HG03521 (cell line): ENCODE measurements around the gene SLC22A12.

Source experiments
- ATAC-seq: cut with Tn5 transposase; IDR thresholded peaks from one replicate; pipeline ENCODE4 v1.9.1; 2021; ENCODE audit warnings: mild to moderate bottlenecking, moderate library complexity; ENCODE audit not compliant: unreplicated experiment

Gene SLC22A12

GRCh38 chr11:64621283-64622019, 30.4 kb downstream of the SLC22A12 start:
- no peak for ATAC-seq

DNA sequence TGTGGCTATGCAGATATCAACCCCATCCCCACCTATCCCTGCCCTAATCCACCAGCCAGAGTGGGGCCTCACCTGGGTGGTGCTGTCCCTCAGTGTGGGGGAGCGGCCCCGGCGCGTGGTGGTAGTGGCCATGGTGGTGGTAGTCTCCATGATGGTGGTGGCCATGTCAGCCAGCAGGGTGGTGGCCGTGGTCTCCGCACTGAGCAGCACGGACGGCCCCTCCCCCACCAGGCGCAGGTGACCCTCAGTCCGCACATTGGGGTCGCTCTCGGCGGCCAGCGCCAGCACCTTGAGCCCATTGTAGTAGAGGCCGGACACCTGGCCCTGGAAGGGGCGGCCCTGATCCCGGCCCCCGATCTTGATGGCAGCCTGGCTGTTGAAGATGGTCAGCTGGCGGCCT, 31.7 kb downstream of the SLC22A12 start:
- no peak for ATAC-seq

GRCh38 chr11:64624883-64625481, 34.0 kb downstream of the SLC22A12 start:
- no peak for ATAC-seq

GRCh38 chr11:64626637-64627036, 35.6 kb downstream of the SLC22A12 start:
- no peak for ATAC-seq

DNA sequence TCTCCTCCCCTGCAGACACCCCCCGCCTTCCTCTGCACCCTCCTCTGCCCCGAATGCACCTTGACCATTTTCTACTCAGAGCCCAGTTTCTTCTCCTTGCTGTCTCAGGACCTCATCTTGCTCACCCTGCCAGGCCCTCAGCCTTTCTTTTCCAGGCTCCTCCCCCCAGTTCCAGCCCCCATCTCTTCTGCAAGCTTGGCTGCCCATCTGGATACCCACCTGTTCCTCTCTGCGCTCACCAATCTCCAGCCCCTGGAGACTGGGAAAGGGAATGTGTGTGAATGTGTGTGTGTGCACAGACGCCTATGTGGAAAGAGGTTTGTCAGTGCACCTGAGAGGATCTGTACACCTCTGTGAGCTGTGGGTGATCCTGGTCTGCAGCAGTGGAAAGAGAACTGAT, 36.4 kb downstream of the SLC22A12 start:
- ATAC-seq: no peak

- no peak for ATAC-seq
These were observed 37.6 kb downstream of the SLC22A12 start for GRCh38 chr11:64628596-64628995.

GRCh38 chr11:64629103-64629502, 38.1 kb downstream of the SLC22A12 start:
- ATAC-seq: no peak

- ATAC-seq: no peak
These were observed 39.0 kb downstream of the SLC22A12 start for GRCh38 chr11:64629796-64630562.

DNA sequence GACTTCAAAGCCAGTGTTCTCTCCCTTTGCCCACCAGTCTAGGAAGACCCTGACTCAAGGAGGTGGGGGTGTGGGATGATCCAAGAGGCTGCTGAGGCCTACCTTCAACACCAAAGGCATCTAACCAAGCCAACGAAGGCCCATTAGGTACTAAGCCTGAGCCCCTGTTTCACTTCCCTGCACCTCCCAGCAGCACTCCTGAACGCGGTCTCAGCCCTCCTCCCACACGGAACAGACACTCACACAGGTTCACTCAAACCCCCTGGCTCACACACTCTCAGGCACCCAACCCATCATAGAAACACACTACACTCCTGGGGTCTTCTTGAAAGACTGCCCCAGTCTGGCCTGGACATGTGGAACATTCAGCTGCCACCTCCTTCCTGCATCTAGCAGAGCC, 40.7 kb downstream of the SLC22A12 start:
- ATAC-seq: no peak

DNA sequence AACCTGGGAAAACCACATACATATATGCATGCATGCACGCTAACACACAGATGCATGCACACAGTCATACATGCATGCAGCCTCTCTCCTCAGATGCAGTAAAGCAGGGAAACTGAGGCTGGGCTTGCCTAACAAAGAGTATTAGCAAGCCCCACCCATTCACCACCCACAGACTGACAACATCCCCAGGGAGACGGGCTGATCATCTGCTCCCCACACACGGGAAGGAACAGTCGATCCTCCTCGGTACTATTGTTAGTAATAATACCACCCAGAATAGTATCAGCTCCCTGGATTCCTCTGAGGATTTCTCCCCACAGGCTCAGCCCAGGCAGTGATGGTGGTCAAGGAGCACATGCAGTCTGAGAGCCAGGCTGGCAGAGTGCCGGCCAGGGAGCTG, 41.2 kb downstream of the SLC22A12 start:
- ATAC-seq: no peak

DNA sequence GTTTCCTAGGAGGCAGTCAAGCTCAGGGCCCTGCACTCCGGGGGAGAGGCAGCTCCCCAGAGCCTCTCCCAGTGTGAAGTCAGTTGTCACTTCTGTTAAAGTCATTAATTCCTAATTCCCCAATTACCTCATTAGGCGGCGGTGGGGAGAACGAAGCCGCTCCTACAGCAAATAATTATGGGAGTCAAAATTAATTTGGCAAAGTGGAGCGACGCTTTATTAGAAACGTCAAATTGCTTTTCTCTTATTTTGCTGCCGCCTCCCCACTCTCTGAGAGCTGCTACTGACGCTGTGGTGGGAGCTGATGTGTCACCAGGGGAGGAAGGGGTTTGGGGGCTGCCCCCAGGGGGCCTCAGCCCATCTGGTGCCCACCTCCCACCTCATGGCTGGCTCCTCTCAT, 41.6 kb downstream of the SLC22A12 start:
- no peak for ATAC-seq

- ATAC-seq: no peak
These were observed 42.6 kb downstream of the SLC22A12 start for GRCh38 chr11:64633555-64634159.

- no peak for ATAC-seq
These were observed 46.5 kb downstream of the SLC22A12 start for GRCh38 chr11:64637334-64638017.

GRCh38 chr11:64638018-64638665, 47.1 kb downstream of the SLC22A12 start:
- no peak for ATAC-seq

GRCh38 chr11:64638829-64639228, 47.8 kb downstream of the SLC22A12 start:
- ATAC-seq: no peak

GRCh38 chr11:64639885-64640284, 48.9 kb downstream of the SLC22A12 start:
- no peak for ATAC-seq

DNA sequence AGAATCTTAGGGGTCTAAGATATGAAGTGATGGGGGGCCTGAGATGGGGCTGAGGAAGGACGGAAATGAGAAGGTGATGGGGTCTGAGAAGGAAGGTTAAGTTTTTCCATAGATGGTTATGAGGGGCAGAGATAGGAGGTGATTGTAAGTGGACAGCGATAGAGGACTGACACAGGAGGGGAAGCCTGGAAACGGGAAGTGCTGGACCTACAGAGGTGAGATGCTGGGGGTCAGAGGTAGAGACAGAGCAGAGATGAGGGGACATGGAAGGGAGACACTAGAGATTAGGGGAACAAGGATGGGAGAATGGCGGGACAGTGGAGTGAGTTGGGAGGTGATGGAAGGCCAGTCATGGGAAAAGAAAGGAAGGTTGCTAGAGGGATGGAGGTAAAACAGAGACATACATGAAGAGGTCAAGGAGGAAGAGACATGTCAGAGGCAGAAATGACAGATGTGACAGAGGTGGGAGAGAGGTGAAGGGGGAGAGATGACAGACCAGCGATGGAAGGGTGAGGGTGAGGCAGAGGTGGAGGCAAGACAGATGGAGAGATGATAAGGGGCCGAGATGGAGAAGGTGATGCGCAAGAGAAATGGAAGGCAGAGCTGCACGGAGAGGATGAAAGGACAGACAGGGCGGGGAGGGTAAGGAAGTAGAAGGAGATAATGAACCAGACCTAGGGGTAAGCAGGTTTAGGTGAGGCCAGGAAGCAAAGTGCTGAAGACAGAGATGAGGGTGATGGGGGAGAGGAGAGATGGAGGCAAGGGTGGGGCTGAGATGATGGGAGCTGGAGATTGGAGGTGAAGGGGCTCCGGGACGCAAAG, 50.8 kb downstream of the SLC22A12 start:
- ATAC-seq: no peak

DNA sequence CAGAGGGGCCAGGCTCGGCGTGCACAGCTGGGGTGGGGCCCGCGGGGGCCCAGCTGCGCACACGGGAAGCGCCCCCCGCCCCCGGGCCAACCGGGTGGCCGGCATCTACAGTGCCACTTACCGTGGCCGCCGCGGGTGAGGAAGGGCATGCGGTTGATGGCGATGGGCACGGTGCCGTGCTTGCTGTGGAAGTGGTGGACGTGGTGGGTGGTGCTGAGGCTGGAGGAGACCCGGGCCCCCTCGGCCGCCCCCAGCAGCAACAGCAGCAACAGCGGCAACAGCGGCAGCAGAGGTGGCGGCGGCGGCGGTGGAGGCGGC, 51.4 kb downstream of the SLC22A12 start:
- no peak for ATAC-seq

DNA sequence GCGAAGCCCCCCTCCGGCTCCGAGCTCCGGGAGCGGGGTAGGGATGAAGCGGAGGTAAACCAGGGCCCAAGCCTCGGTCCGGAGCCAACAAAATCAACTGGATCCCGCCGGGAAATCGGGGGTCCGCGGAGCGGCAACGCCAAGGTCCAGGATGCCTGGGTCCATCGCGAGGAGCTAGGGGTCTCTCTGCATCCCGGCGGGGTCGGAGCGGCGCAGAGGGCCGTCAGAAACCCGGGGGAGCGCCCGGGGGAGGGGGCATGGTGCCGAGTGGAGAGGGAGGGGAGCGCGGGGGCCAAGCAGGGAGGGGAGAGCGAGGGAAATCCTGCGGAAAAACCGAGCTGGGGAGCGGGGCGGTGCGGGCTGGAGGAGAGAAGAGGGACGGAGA, 51.8 kb downstream of the SLC22A12 start:
- ATAC-seq: no peak
